Smooth muscle cell (in vitro differentiated cells): ENCODE results near the gene MFN2. TPM values are rescaled to one million over a fixed set of nuclear protein-coding genes. Genes with fewer than 3 reads are reported as not detected.

Experiments
- DNase-seq: peaks from one replicate; lab custom pipeline; 2025; ENCODE audit not compliant: unreplicated experiment; lab: John Stamatoyannopoulos, UW
- H2AFZ ChIP-seq: fragments of 200-600 bp; sonication (generic); 2 replicates; pipeline ENCODE4 v1.6.0; 2016; ENCODE audit warnings: antibody characterized with exemption, low read depth, mild to moderate bottlenecking
- H3F3A ChIP-seq: fragments of 200-600 bp; sonication (generic); 2 replicates; pipeline ENCODE4 v1.6.0; 2017; ENCODE audit warnings: antibody characterized with exemption, low read depth
- H3K27ac ChIP-seq: fragments of 200-600 bp; sonication (generic); 2 replicates; pipeline ENCODE4 v1.5.1; 2016; ENCODE audit warnings: low read depth, mild to moderate bottlenecking
- H3K27me3 ChIP-seq: fragments of 200-600 bp; sonication (generic); 2 replicates; pipeline ENCODE4 v1.6.1; 2016; ENCODE audit warnings: low read depth, mild to moderate bottlenecking
- H3K36me3 ChIP-seq: fragments of 200-600 bp; sonication (generic); 2 replicates; pipeline ENCODE4 v1.5.1; 2016; ENCODE audit warnings: low read depth
- H3K4me1 ChIP-seq: fragments of 200-600 bp; sonication (generic); 2 replicates; pipeline ENCODE4 v1.5.1; 2016; ENCODE audit warnings: low read depth
- H3K4me2 ChIP-seq: fragments of 200-600 bp; sonication (generic); 2 replicates; pipeline ENCODE4 v1.6.0; 2016; ENCODE audit warnings: mild to moderate bottlenecking
- H3K4me3 ChIP-seq: fragments of 200-600 bp; sonication (generic); 2 replicates; pipeline ENCODE4 v1.5.1; 2016; ENCODE audit warnings: mild to moderate bottlenecking
- H3K79me2 ChIP-seq: fragments of 200-600 bp; sonication (generic); 2 replicates; pipeline ENCODE4 v1.6.0; 2016; ENCODE audit warnings: low read depth, mild to moderate bottlenecking
- H3K9ac ChIP-seq: fragments of 200-600 bp; sonication (generic); 2 replicates; pipeline ENCODE4 v1.6.0; 2016; ENCODE audit warnings: low read depth
- H3K9me3 ChIP-seq: fragments of 200-600 bp; sonication (generic); replicated peaks from 2 replicates; pipeline ENCODE4 v1.5.1; 2016; ENCODE audit warnings: low read depth
- H4K20me1 ChIP-seq: fragments of 200-600 bp; sonication (generic); 2 replicates; pipeline ENCODE4 v1.6.0; 2016; ENCODE audit warnings: low read depth
- WGBS: methylation state at CpG from one replicate; pipeline ENCODE4 v1.1.7; 2016; ENCODE audit warnings: low lambda C conversion rate; 5-methylcytosine and 5-hydroxymethylcytosine counted together
- polyA plus RNA-seq: library from polyadenylated mRNA; unstranded; fragments of >200 nt; fragmentation: Nextera tagmentation; extraction: Ambion mirVana; gene quantifications from 2 replicates; pipeline ENCODE4 v1.2.1, GENCODE V29; 2016
- total RNA-seq: library from RNA; depleted of rRNA; stranded (reverse); fragments of >200 nt; gene quantifications from 2 replicates; pipeline ENCODE4 v1.2.3, GENCODE V29; 2014
- TF ChIP-seq, protein P1 (sequence below): fragments of 200-600 bp; sonication (generic); IDR thresholded peaks from 2 replicates; pipeline ENCODE4 v1.5.1; 2017; ENCODE audit warnings: borderline replicate concordance, mild to moderate bottlenecking, antibody characterized with exemption; ENCODE audit not compliant: insufficient read depth, poor library complexity, severe bottlenecking

The MFN2 gene
- total and polyA plus RNA-seq, 2 experiments from 2014 or later: 30.0 to 39.7 TPM

DNA sequence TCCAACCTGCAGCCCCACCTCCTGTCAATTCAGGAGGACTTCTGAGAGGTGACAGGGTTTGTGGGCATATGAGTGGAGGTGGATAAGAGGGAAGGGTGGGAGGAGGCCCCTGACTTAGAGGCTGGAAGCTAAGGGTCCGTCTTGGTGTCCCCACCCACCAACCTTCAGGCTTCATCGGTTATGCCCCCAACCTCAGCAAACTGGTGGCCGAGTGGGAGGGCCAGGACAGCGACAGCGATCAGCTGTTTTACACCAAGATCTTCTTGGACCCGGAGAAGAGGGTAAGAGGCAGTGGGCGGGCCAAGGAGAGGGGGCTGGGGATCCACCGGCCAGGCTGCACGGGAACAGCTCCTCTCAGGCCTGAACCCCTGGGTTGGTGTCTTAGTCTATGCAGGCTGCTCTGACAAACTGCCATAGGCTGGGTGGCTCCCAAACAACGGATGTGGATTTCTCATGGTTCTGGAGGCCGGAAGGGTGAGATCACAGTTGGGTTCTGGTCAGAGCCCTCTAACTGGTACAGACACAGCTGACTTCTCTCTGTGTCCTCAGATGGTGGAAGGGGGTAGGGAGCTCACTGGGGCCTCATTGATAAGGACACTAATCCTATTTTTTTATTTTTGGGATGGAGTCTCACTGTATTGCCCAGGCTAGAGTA lies 27.7 kb upstream of the MFN2 start:
- Histone ChIP-seq H3K36me3 (peaks cover 11% of the 10 kb centered on the region), H3K4me3 (no peak overlapping the region), H3K79me2 (no peaks in the 10 kb centered on the region), H3K27me3 (no peaks in the 10 kb centered on the region), H4K20me1 (no peaks in the 10 kb centered on the region), H3F3A (no peaks in the 10 kb centered on the region), H3K9me3 (no peaks in the 10 kb centered on the region), H3K4me2 (no peak overlapping the region), H3K9ac (no peak overlapping the region), H3K27ac (no peak overlapping the region), H3K4me1 (no peaks in the 10 kb centered on the region), H2AFZ (no peak overlapping the region)
- TF ChIP-seq, protein P1, sequence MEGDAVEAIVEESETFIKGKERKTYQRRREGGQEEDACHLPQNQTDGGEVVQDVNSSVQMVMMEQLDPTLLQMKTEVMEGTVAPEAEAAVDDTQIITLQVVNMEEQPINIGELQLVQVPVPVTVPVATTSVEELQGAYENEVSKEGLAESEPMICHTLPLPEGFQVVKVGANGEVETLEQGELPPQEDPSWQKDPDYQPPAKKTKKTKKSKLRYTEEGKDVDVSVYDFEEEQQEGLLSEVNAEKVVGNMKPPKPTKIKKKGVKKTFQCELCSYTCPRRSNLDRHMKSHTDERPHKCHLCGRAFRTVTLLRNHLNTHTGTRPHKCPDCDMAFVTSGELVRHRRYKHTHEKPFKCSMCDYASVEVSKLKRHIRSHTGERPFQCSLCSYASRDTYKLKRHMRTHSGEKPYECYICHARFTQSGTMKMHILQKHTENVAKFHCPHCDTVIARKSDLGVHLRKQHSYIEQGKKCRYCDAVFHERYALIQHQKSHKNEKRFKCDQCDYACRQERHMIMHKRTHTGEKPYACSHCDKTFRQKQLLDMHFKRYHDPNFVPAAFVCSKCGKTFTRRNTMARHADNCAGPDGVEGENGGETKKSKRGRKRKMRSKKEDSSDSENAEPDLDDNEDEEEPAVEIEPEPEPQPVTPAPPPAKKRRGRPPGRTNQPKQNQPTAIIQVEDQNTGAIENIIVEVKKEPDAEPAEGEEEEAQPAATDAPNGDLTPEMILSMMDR: no peak
- DNase-seq: no peak
- WGBS: 93% methylated on average over 11 of the region's 11 CpGs

GRCh38 chr1:11955221-11955620 lies 25.0 kb upstream of the MFN2 start:
- H3K4me1 ChIP-seq: no peaks in the 10 kb centered on the region
- no peaks in the 10 kb centered on the region for H3F3A ChIP-seq
- H3K9ac ChIP-seq: no peak overlapping the region
- no peak overlapping the region for H2AFZ ChIP-seq
- WGBS: 88% methylated on average over 6 of the region's 6 CpGs
- H3K79me2 ChIP-seq: no peaks in the 10 kb centered on the region
- H3K9me3 ChIP-seq: no peaks in the 10 kb centered on the region
- TF ChIP-seq, protein P1: no peak
- no peak for DNase-seq
- H3K4me3 ChIP-seq: no peak overlapping the region
- no peaks in the 10 kb centered on the region for H3K27me3 ChIP-seq
- H3K27ac ChIP-seq: no peak overlapping the region
- peaks cover 10% of the 10 kb centered on the region for H4K20me1 ChIP-seq
- H3K36me3 ChIP-seq: peaks cover 5% of the 10 kb centered on the region
- no peak overlapping the region for H3K4me2 ChIP-seq

DNA sequence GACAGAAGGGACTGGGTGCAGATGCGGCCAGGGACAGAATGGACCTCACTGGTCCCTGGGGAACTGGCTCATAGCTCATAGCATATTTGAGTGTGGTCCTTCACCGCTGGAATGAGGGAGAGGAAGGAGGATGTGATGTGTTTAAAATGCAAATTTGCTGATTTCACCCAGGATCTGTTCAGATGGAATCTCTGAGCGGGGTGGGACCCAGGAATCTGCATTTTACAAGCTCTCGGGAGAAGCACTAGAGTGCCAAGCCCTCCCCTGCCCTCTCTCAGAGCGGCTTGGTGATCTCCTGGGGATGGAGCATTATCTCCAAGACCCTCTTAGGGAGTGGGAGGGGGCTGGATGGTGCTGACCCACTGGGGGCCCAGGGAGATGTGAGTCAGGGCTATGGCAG lies 22.8 kb upstream of the MFN2 start:
- H2AFZ ChIP-seq: no peak overlapping the region
- no peaks in the 10 kb centered on the region for H3F3A ChIP-seq
- no peak overlapping the region for H3K9ac ChIP-seq
- no peak overlapping the region for H3K4me3 ChIP-seq
- TF ChIP-seq, protein P1: no peak
- H3K4me2 ChIP-seq: no peak overlapping the region
- H3K27me3 ChIP-seq: no peaks in the 10 kb centered on the region
- no peaks in the 10 kb centered on the region for H3K9me3 ChIP-seq
- H3K36me3 ChIP-seq: no peaks in the 10 kb centered on the region
- no peaks in the 10 kb centered on the region for H3K4me1 ChIP-seq
- H4K20me1 ChIP-seq: peaks cover 17% of the 10 kb centered on the region
- DNase-seq: no peak
- WGBS: 94% methylated on average over 5 of the region's 5 CpGs
- H3K27ac ChIP-seq: no peak overlapping the region
- H3K79me2 ChIP-seq: no peaks in the 10 kb centered on the region

GRCh38 chr1:11957897-11958296 lies 22.3 kb upstream of the MFN2 start:
- Histone ChIP-seq H3K9ac (no peak overlapping the region), H4K20me1 (peaks cover 17% of the 10 kb centered on the region), H3K9me3 (no peaks in the 10 kb centered on the region), H3K27me3 (no peaks in the 10 kb centered on the region), H3K4me1 (no peaks in the 10 kb centered on the region), H2AFZ (no peak overlapping the region), H3K36me3 (no peaks in the 10 kb centered on the region), H3K79me2 (no peaks in the 10 kb centered on the region), H3F3A (no peaks in the 10 kb centered on the region), H3K27ac (no peak overlapping the region), H3K4me2 (no peak overlapping the region), H3K4me3 (no peak overlapping the region)
- TF ChIP-seq, protein P1: no peak
- no peak for DNase-seq
- 93% methylated on average over 12 of the region's 12 CpGs for WGBS
